Omental fat pad (tissue), 4 donors: ENCODE results near the gene PLN. TPM values are rescaled to one million over a fixed set of nuclear protein-coding genes. Genes with fewer than 3 reads are reported as not detected.

Experiments
- ATAC-seq: fragments of 150-250 bp; one replicate; pipeline ENCODE4 v1.9.1; 2016; ENCODE audit warnings: mild to moderate bottlenecking, moderate library complexity; ENCODE audit not compliant: low FRiP score
- DNase-seq: peaks from one replicate; pipeline ENCODE4 v3.0.0-alpha.2; 2019; ENCODE audit warnings: low spot score
- total RNA-seq, 4 donors: library from RNA; depleted of rRNA; stranded (reverse); fragments of >200 nt; gene quantifications; one replicate each; pipeline ENCODE4 v1.1.0, GENCODE V29; 2016
- TF ChIP-seq, protein P1 (sequence below), 3 donors: fragments of 450-650 bp; IDR thresholded peaks; one replicate each; pipeline ENCODE4 v1.5.1; 2016 to 2017; ENCODE audit warnings: antibody characterized with exemption in 3 of 3, mild to moderate bottlenecking in 3 of 3, moderate library complexity in 2 of 3

Gene PLN
- 10 to 100 TPM in 1 of 4 donors, 1 to 10 TPM in 3; 3.4 to 41.0 (median 3.8) TPM for total RNA-seq

DNA sequence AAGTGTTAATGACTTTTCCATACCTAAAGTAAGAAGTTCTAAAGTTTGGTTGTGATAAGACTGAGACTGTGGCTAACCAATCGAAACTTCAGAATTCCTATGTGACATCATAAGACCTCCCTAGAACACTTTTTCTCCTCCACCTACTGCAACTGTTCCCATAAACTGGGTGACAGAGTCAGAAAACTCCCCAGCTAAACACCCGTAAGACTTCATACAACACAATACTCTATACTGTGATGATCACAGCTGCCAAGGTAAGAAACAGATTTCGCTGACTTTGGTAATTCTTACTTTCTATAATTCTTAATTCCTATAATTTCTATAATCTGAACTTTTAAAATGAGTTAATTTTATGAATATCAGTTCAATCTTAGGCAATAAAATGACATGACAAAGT, at the start of gene PLN:
Gene PLN (plus strand): TSS at position 161 of the 400 bp plus-strand sequence. CDS start 10,626 bp downstream, outside the sequence.
- ATAC-seq (no peak), DNase-seq (no peak)

DNA sequence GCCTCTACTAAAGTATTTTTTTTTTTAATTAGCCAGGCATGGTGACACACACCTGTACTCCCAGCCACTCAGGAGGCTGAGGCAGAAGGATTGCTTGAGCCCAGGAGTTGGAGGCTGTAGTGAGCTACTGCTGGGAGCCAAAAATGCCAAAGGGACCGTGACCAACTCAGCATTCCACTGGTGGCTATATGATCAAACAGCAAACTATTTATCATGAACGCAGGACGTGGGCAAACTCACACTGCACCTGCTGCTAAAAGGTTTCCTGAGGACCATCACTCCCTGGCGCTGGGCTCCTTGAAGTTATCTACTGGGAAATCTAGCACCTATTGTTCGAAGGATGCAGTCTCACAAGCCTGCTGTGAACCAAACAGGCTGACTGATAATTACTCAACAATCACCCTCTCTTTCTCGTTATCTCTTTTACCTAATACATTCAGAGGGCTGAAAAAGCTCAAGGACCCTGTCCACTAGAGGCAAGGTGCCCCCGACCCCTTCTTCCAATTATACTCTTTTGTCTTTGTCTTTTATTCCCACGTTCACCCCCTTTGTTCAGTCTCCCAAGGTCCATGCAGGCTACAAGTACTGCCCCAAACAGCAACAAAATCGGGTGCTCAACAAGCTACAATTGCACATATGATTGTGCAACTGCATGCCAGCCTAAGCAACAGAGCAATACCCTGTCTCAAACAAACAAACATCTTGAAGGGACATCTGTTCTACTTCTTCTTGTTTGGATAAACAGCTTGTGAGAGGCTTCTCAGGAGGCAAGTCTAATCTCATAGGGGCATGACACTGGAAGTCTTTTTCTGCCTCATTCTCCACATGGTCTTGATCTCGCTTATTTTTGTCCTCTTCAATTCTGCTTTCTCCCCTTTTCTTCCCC, 47.7 kb upstream of the PLN start:
- TF ChIP-seq, protein P1, sequence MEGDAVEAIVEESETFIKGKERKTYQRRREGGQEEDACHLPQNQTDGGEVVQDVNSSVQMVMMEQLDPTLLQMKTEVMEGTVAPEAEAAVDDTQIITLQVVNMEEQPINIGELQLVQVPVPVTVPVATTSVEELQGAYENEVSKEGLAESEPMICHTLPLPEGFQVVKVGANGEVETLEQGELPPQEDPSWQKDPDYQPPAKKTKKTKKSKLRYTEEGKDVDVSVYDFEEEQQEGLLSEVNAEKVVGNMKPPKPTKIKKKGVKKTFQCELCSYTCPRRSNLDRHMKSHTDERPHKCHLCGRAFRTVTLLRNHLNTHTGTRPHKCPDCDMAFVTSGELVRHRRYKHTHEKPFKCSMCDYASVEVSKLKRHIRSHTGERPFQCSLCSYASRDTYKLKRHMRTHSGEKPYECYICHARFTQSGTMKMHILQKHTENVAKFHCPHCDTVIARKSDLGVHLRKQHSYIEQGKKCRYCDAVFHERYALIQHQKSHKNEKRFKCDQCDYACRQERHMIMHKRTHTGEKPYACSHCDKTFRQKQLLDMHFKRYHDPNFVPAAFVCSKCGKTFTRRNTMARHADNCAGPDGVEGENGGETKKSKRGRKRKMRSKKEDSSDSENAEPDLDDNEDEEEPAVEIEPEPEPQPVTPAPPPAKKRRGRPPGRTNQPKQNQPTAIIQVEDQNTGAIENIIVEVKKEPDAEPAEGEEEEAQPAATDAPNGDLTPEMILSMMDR (IDR thresholded peaks at IDR 0.05): no peak
- DNase-seq: no peak
- ATAC-seq: no peak

More for the DNA sequence above, at the start of gene PLN:
- TF ChIP-seq, protein P1 (IDR thresholded peaks at IDR 0.05): no peak

DNA sequence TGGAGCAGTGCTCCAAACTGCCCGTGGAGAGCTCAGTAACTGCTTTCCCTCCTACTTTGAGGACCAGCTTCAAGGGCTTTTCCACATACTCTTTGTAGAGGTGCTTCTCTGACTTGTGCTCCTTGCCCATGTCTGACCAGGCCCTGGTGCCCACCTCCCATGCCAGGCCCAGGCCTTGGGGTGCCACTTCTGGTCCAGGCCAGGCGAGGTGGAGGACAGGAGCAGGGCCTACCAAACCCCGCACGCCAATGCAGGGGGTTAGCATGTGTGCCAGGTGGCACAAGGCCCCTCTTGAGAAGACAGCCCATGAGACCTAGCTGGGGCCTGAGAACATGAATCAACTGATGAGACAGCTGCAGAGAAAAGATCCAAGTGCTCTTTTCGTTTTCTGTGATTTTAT, 47.0 kb upstream of the PLN start:
- no peak for DNase-seq
- TF ChIP-seq, protein P1 (IDR thresholded peaks at IDR 0.05): no peak

DNA sequence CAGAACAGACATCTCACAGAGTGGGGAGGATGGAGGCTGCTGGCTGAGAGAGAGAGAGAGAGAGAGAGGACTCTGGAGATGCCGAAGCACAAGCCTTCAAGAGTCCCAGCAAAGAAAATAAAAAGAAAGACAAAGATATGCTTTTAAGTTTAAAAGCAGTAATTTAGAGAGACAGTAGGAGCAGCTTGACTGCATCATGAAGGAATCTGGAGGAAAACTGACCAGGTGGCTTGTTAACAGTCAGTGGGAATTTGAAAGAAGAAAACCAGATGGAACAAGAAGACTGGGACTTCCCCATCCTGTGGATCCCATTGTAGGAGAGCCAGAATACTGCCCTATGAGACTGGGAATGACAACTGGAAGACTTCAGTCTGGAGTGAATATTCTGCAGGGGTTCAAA, 46.3 kb upstream of the PLN start:
- DNase-seq (no peak), ATAC-seq (no peak)
- TF ChIP-seq, protein P1 (IDR thresholded peaks at IDR 0.05): no peak

More for the DNA sequence above, 47.0 kb upstream of the PLN start:
- ATAC-seq: no peak

DNA sequence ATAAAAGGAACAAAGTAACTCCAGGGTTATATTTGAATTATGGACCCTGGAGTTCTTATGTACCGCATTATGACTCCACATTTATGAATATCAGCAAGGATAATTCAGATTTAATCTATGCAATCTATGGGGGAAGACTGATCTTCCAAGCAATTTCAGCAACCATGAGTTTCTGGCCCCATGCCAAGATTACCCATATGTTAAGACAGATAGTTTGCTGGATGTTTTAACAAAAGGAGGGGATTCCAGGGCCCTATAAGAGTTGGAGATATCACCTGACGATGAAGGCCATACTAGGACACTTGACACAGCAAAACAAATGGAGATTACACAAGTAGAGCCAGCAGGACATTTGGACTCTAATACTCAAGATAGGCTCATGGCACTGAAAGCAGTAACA, 45.9 kb upstream of the PLN start:
- DNase-seq (no peak), ATAC-seq (no peak)
- TF ChIP-seq, protein P1 (IDR thresholded peaks at IDR 0.05): no peak

DNA sequence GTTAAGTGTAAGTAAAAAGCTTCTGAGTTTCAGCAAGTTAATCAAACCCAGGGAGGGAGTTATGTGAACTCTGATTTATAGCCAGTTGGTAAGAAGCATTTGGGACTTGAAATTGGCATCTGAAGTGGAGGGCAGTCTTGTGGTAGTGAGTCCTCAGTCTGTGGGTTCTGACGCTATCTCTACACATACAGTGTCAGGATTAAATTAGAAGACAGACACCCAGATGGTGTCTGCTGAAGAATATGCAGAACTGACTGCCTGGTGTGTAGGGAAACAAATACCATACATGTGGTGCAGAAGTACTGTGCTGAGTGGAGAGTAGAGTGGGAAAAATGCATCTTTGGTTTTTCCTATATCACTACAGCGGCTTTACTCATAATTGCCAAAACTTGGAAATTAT, 43.5 kb upstream of the PLN start:
- DNase-seq: no peak
- ATAC-seq: no peak
- TF ChIP-seq, protein P1 (IDR thresholded peaks at IDR 0.05): no peak

DNA sequence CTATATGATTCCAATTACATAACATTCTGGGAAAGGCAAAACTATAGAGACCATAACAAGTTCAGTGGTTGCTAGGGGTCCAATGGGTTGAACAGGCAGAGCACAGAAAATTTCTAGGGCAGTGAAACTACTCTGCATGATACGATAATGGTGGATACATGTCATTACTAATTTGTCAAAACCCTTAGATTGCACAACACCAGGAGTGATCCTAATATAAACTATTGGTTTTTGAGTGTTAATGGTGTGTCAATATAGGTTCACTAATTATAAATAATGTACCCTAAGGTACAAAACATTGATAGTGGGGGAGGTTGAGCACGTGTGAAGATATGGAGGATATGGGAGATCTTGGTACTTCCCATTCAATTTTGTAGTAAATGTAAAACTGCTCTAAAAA, 42.4 kb upstream of the PLN start:
- TF ChIP-seq, protein P1 (IDR thresholded peaks at IDR 0.05): no peak
- ATAC-seq: no peak
- DNase-seq: no peak
